HepG2 (cell line): ENCODE measurements around the gene BAG3.

ENCODE experiments used
- ARNT2 ChIP-seq: sonication (generic); formaldehyde crosslinking; IDR thresholded peaks from 2 replicates; pipeline ENCODE4 v1.8.0; 2022; ENCODE audit warnings: mild to moderate bottlenecking, low read depth, missing genetic modification reagents, moderate library complexity
- ATF2 ChIP-seq: sonication (generic); formaldehyde crosslinking; IDR thresholded peaks from 2 replicates; pipeline ENCODE4 v1.4.0; 2020; ENCODE audit warnings: missing genetic modification reagents
- CTCF ChIP-seq: sonication (generic); formaldehyde crosslinking; IDR thresholded peaks from 2 replicates; pipeline ENCODE4 v1.5.0; 2020; ENCODE audit warnings: mild to moderate bottlenecking, missing genetic modification reagents, moderate library complexity
- JUN ChIP-seq: sonication (generic); formaldehyde crosslinking; IDR thresholded peaks from 2 replicates; pipeline ENCODE4 v1.4.0; 2020; ENCODE audit warnings: mild to moderate bottlenecking, missing genetic modification reagents
- MAFF ChIP-seq: IDR thresholded peaks from 2 replicates; pipeline ENCODE4 v1.6.1; 2011; ENCODE audit warnings: low read depth, low read length, improper control_type of control experiment
- TRAFD1 ChIP-seq: sonication (generic); formaldehyde crosslinking; IDR thresholded peaks from 2 replicates; pipeline ENCODE4 v1.5.1; 2020; ENCODE audit warnings: missing genetic modification reagents, mild to moderate bottlenecking, borderline replicate concordance
- YY1 ChIP-seq: IDR thresholded peaks from 2 replicates; pipeline ENCODE4 v1.6.1; 2011; ENCODE audit warnings: low read length, low read depth, moderate library complexity, mild to moderate bottlenecking; ENCODE audit not compliant: insufficient read depth, insufficient replicate concordance
- ZNF264 ChIP-seq: sonication (generic); formaldehyde crosslinking; IDR thresholded peaks from 2 replicates; pipeline ENCODE4 v1.4.0; 2020; ENCODE audit warnings: missing genetic modification reagents
- TF ChIP-seq, protein P1 (sequence below): sonication (generic); formaldehyde crosslinking; IDR thresholded peaks from 2 replicates; pipeline ENCODE4 v1.8.0; 2022; ENCODE audit warnings: missing genetic modification reagents, mild to moderate bottlenecking, moderate library complexity, borderline replicate concordance

- TF ChIP-seq ZNF264 (CRISPR knock-in tag), result no peak
- TF ChIP-seq CTCF, result no peak
- no peak for TF ChIP-seq YY1
- TF ChIP-seq MAFF, result no peak
- no peak for TF ChIP-seq TRAFD1 (CRISPR knock-in tag)
- no peak for TF ChIP-seq ARNT2
- TF ChIP-seq, protein P1, sequence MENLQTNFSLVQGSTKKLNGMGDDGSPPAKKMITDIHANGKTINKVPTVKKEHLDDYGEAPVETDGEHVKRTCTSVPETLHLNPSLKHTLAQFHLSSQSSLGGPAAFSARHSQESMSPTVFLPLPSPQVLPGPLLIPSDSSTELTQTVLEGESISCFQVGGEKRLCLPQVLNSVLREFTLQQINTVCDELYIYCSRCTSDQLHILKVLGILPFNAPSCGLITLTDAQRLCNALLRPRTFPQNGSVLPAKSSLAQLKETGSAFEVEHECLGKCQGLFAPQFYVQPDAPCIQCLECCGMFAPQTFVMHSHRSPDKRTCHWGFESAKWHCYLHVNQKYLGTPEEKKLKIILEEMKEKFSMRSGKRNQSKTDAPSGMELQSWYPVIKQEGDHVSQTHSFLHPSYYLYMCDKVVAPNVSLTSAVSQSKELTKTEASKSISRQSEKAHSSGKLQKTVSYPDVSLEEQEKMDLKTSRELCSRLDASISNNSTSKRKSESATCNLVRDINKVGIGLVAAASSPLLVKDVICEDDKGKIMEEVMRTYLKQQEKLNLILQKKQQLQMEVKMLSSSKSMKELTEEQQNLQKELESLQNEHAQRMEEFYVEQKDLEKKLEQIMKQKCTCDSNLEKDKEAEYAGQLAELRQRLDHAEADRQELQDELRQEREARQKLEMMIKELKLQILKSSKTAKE (CRISPR knock-in tag), result no peak
- TF ChIP-seq JUN, result no peak
- no peak for TF ChIP-seq ATF2 (CRISPR knock-in tag)
Measured at GRCh38 chr10:119650062-119650461, 1.1 kb upstream of the BAG3 start.
